GM23248 (cell line): ENCODE results near the gene TTF1.

ENCODE experiments used
- EZH2 ChIP-seq: fragments of 200-600 bp; sonication (generic); IDR thresholded peaks from 2 replicates; pipeline ENCODE4 v1.6.1; 2018; ENCODE audit warnings: antibody characterized with exemption, mild to moderate bottlenecking; ENCODE audit not compliant: insufficient read depth, poor library complexity, severe bottlenecking
- EZH2phosphoT487 ChIP-seq: fragments of 200-600 bp; sonication (generic); IDR thresholded peaks from 2 replicates; pipeline ENCODE4 v1.6.1; 2018; ENCODE audit warnings: antibody characterized with exemption, moderate library complexity, mild to moderate bottlenecking, low read depth; ENCODE audit not compliant: insufficient read depth

GRCh38 chr9:132441404-132441803 is 34.8 kb upstream of the TTF1 start:
- TF ChIP-seq EZH2phosphoT487 (no peak), EZH2 (no peak)
